Measurements from ENCODE around the gene MDM1.

Gene MDM1

GRCh38 chr12:68356060-68356695 is 24.0 kb upstream of the MDM1 start:
- DNase-seq (ENCODE audit: low read depth) = no peak

DNA sequence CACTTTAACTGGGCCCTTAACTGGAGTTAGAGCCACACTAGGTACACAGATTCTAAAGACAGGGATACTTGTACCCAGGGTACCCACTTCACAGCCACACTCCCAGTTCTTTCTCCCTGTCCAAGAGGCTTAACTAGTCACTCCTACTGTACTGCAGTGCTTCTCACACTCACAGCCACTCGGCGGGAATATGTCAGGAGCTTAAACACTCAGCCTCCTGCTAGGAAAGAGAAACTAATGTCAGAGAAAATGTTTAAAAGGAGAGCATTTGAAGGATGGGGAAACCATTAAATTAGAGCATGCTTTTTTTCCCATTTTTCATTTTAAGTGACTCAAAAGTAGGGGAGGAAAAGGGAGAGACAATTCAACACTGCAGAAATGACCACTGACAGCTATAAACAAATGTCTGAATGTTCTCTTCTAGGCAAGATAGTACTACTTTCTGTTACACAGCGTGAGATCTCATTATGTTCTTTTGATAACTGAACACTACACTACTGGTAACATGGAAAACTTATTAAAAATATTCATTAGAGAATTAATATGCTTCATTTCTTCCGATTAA is 22.9 kb upstream of the MDM1 start:
- no peak for DNase-seq (ENCODE audit: low read depth)

DNA sequence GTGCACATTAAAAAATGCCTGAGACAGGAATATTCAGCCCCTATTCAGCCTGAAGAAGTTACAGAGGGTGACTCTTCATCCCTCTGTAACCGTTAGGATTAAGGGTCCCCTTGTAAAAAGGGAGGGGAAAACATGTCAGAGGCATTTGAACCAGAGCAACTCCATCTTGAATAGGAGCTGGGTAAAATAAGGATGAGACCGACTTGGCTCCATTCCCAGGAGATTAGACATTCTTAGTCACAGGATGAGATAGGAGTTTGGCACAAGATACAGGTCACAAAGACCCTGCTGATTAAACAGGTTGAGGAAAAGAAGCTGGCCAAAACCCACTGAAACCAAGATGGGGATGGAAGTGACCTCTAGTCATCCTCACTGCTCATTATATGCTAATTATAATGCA is 19.9 kb upstream of the MDM1 start:
- DNase-seq (ENCODE audit: low read depth) = no peak

- no peak for DNase-seq (ENCODE audit: low read depth)
Observed at GRCh38 chr12:68350753-68351152, 18.6 kb upstream of the MDM1 start.

- DNase-seq (ENCODE audit: low read depth) = no peak
Observed at GRCh38 chr12:68349921-68350606, 17.9 kb upstream of the MDM1 start.

- no peak for DNase-seq (ENCODE audit: low read depth)
Observed at GRCh38 chr12:68349220-68349621, 17.1 kb upstream of the MDM1 start.

DNA sequence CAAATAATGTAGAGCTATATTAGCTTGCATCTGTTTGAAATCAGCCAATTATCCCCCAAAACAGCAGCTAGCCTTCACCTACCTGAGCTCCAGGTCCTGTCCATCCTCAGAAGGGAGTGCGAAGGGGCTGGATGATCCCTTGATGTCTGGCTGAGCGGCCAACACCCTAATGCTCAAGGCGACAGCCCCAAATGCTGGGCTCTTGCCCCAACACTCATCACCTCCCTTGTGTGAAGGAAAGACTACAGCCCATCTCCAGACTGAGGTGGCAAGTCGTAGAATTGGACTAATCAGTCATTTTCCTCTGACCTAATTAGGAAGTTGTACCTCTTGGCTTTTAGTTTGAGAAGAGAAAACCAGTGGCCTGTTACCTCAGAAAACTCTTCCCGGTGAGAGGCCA is 16.3 kb upstream of the MDM1 start:
- no peak for DNase-seq (ENCODE audit: low read depth)

DNA sequence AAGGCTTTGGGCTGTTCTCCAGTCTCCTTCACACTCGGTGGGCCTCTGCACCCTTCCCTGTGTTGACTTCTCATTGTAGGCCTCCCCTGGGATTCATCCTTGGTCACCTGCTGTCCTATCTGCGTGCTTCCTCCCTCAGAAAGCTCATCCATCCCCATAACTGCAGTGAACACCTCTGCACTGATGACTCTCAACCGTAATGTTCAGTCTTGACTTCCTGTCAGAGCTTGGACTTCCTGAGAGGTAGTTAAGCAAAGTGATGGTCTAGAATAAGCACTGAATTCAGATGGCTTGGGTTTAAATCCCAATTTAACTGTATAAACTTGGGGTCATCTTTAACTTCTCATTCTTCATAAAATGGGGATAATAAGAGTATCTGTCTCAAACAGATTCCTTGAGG is 13.6 kb upstream of the MDM1 start:
- no peak for DNase-seq (ENCODE audit: low read depth)

GRCh38 chr12:68344126-68344525 is 12.0 kb upstream of the MDM1 start:
- DNase-seq (ENCODE audit: low read depth) = no peak

GRCh38 chr12:68342966-68343365 is 10.8 kb upstream of the MDM1 start:
- DNase-seq (ENCODE audit: low read depth) = no peak

- no peak for DNase-seq (ENCODE audit: low read depth)
Observed at GRCh38 chr12:68341822-68342221, 9.7 kb upstream of the MDM1 start.

- DNase-seq (ENCODE audit: low read depth) = no peak
Observed at GRCh38 chr12:68340404-68341270, 8.5 kb upstream of the MDM1 start.

GRCh38 chr12:68336889-68337303 is 4.7 kb upstream of the MDM1 start:
- DNase-seq (ENCODE audit: low read depth) = no peak

DNA sequence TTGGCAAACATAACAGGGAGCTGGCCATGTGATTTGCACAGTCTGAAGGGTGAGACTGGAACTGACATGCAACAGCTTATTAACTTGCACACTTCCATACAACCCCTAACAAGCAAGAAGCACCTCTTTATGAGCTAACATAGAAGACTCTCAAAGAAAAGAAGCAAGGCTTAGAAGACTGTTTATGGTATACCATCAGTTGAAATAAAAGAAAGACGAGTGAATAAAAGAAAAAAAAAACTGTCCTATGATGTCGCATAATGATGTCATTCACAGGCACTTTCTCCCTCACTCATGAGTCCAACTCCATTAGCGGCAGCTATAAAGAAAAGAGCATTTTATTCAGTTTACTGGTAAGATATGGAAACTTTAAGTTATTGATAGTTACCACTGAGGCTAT is 3.3 kb upstream of the MDM1 start:
- DNase-seq (ENCODE audit: low read depth) = no peak

DNA sequence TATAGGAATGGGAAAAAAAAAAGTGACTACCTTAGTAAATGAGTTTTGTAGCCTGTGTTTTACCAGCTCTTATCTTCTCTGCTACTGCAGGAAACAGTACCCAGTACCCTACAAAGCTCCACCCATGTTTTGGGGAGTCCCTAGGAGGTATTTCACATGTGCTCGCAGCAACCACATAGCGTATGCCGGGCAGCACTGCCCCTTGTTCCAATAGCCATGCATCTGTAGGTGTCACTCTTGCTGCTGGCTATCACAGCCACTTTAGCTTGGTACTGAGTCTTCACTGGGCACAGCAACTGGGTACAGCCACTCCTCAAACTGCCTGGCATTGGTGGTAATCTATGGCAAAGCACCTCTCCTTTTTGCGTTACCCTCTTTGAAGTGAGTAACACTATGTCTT is 2.0 kb upstream of the MDM1 start:
- no peak for DNase-seq (ENCODE audit: low read depth)

GRCh38 chr12:68332728-68333630 is 817 bp upstream of the MDM1 start:
- no peak for DNase-seq (ENCODE audit: low read depth)

- no peak for DNase-seq (ENCODE audit: low read depth)
Observed at GRCh38 chr12:68331500-68331868, 678 bp downstream of the MDM1 start.

DNA sequence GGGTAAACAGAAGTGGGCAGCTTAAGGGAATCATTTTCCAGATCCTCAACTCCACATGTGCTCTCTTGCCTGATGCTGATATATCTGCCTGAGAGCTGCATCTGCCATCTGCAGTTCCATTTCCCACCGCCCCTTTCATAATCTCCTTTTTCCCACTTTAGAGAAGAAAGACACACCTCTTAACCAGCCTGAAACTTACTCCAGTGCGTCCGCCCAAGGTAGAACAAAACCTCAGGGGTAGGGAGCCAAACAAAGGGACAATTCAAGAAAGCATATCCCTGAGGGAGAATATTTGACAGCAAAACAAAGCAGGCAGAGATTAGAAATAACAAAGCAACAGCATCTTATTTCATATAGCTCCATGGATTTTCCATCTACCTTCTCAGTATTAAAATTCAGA is 4.3 kb downstream of the MDM1 start:
- no peak for DNase-seq (ENCODE audit: low read depth)

DNA sequence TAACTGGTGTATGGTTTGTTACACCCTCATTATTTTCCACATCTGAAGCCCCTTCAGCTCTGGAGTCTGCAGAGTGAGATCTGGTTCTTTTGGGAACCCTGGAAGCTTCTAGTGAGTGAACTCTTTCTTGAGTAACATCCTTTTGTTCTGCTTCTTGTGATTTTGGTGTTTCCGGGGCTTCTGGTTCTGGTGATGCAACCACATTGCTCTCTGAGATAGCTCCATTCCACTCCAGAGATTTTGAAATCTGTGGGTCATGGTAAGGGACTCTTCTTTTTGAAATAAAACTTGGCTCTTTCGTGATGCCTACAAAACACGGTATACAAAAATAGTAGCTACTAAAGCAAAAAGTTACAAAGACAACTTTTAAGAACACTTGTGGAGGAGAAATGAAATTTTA is 5.4 kb downstream of the MDM1 start:
- DNase-seq (ENCODE audit: low read depth) = no peak

DNA sequence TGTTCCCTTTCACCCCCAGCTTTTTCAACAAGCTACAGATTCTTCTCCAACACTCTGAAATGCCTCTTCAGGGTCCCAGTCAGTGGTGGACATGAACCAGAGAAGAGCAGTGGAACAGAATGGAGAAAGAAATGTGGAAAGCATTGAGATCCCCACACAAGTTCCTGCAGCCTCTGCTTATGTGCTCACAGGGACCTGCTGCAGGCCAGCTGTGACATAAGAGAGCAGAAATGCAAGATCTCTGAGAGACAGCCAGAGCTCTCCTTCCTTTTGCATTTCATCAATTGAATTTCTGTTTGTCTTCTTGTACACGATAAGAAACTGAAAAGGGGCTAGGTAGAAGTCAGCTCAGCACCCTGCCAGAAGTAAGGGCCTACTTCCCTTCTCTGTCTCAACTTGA is 6.2 kb downstream of the MDM1 start:
- no peak for DNase-seq (ENCODE audit: low read depth)

GRCh38 chr12:68324531-68324930 is 7.6 kb downstream of the MDM1 start:
- DNase-seq (ENCODE audit: low read depth) = no peak

DNA sequence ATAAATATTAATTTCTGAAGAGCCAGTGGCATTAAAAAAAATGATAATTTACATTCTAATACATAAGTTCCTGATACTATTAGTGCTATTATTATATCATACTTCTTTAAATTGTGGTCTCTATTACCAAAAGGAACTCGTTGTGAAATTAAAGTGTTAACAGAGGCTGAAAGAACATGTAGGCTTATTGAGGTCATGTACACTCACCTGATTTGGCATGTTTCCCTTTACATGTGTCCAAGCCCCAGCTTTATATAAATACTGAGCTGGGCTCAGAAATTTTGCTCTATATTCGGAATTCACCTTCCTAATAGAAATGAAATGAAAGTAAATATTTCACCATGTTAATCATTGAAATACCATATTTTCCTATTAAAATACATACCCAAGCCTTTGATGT is 11.0 kb downstream of the MDM1 start:
- DNase-seq (ENCODE audit: low read depth) = no peak
